Measurements from ENCODE around the gene COL5A3.
"Not testable (repeated sequence)": the region's sequence is repeated elsewhere in the genome, so short reads cannot be mapped to it uniquely, and the experiment has no call there.

Gene COL5A3

GRCh38 chr19:10010247-10010691, at the start of gene COL5A3:
COL5A3 (minus strand) TSS chr19:10010504; CDS start chr19:10010385, 119 bp downstream.
- no peak for ATAC-seq

- no peak for ATAC-seq
Measured at GRCh38 chr19:10052602-10053360, 42.5 kb upstream of the COL5A3 start.

GRCh38 chr19:10049626-10050025, 39.3 kb upstream of the COL5A3 start:
- no peak for ATAC-seq

- no peak for ATAC-seq
Measured at GRCh38 chr19:10045371-10045770, 35.1 kb upstream of the COL5A3 start.

GRCh38 chr19:10044390-10044789, 34.1 kb upstream of the COL5A3 start:
- no peak for ATAC-seq

GRCh38 chr19:10043286-10043927, 33.1 kb upstream of the COL5A3 start:
- no peak for ATAC-seq

GRCh38 chr19:10037809-10038208, 27.5 kb upstream of the COL5A3 start:
- no peak for ATAC-seq

- ATAC-seq = no peak
Measured at GRCh38 chr19:10037367-10037766, 27.1 kb upstream of the COL5A3 start.

- ATAC-seq = no peak
Measured at GRCh38 chr19:10036601-10037071, 26.3 kb upstream of the COL5A3 start.

GRCh38 chr19:10033614-10034013, 23.3 kb upstream of the COL5A3 start:
- ATAC-seq = no peak

GRCh38 chr19:10027158-10027997, 17.1 kb upstream of the COL5A3 start:
- ATAC-seq = peak; percentile 60 to 94

GRCh38 chr19:10026744-10027143, 16.4 kb upstream of the COL5A3 start:
- ATAC-seq = no peak

GRCh38 chr19:10023096-10023495, 12.8 kb upstream of the COL5A3 start:
- ATAC-seq = not testable (repeated sequence)

- no peak for ATAC-seq
Measured at GRCh38 chr19:10021863-10022262, 11.6 kb upstream of the COL5A3 start.

- no peak for ATAC-seq
Measured at GRCh38 chr19:10021446-10021845, 11.1 kb upstream of the COL5A3 start.

GRCh38 chr19:10020851-10021250, 10.5 kb upstream of the COL5A3 start:
- no peak for ATAC-seq

- no peak for ATAC-seq
Measured at GRCh38 chr19:10019246-10019645, 8.9 kb upstream of the COL5A3 start.

- ATAC-seq = no peak
Measured at GRCh38 chr19:10018786-10019185, 8.5 kb upstream of the COL5A3 start.

- no peak for ATAC-seq
Measured at GRCh38 chr19:10018263-10018662, 8.0 kb upstream of the COL5A3 start.

GRCh38 chr19:10013834-10014618, 3.7 kb upstream of the COL5A3 start:
- ATAC-seq = no peak

GRCh38 chr19:10013316-10013715, 3.0 kb upstream of the COL5A3 start, which contains the start of gene RDH8:
RDH8 (plus strand) TSS chr19:10013483; CDS start chr19:10013498, 15 bp downstream.
- no peak for ATAC-seq

GRCh38 chr19:10011974-10012373, 1.7 kb upstream of the COL5A3 start:
- ATAC-seq = no peak
